Fibroblast of the aortic adventitia (primary cell): ENCODE measurements around the gene FCER1A. TPM values are rescaled to one million over a fixed set of nuclear protein-coding genes. Genes with fewer than 3 reads are reported as not detected.

ENCODE experiments used
- DNase-seq: peaks from one replicate; pipeline ENCODE4 v3.0.0-alpha.2; 2010; ENCODE audit warnings: low read depth
- H3K4me3 ChIP-seq: 2 replicates; pipeline ENCODE4 v1.5.1; 2011; ENCODE audit warnings: low read depth, mild to moderate bottlenecking, control low read depth, low read length, moderate library complexity
- CTCF ChIP-seq: IDR thresholded peaks from 2 replicates; pipeline ENCODE4 v1.5.1; 2011; ENCODE audit warnings: mild to moderate bottlenecking, low read length, control low read depth, inconsistent platforms; ENCODE audit not compliant: insufficient read depth
- total RNA-seq: library from RNA; depleted of rRNA; stranded (reverse); fragments of >200 nt; gene quantifications from 2 replicates; pipeline ENCODE4 v1.2.3, GENCODE V29; 2012; ENCODE audit warnings: low replicate concordance

FCER1A gene
- total RNA-seq, 1 donor, result not detected

DNA sequence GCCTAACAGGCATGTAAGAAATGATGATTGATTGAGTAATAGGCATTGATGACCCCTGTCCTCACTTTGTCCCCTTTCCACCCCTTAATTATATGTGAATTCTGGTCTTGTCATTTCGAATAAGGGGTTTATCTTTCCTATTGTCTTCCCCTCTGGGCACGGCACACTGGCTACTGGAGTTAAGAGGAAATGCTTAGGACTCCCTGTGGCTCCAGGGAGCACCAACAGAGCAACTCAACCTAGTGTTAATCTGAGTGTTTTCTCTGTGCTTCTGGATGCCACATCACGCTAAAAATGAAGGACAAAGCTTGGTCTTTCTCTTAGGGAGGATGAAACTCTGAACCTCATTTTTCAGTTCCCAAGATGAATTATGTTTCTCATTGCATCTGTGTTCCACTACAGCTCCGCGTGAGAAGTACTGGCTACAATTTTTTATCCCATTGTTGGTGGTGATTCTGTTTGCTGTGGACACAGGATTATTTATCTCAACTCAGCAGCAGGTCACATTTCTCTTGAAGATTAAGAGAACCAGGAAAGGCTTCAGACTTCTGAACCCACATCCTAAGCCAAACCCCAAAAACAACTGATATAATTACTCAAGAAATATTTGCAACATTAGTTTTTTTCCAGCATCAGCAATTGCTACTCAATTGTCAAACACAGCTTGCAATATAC lies 5.3 kb downstream of the FCER1A start:
- DNase-seq, result no peak
- TF ChIP-seq CTCF, result no peak
- H3K4me3 ChIP-seq, result no peak overlapping the region

DNA sequence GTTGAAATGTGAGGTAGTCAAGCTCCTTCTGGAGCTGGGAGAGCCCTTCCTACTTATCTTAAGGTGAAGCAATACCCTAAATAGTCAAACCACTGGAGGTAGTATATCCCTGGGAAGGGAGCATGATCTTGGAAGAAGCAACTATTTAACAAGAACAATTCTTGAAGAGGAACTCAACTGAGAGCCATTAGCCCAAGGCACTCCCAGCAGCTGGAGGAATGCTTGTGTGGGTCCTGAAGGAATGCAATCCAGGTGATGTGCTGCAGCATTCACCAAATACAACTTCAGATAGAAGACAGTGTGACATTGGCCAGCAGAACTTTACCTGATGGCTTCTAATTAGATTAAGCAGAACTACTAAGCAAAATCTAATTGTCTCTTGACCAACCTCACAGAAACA lies 9.5 kb downstream of the FCER1A start:
- no peak for TF ChIP-seq CTCF
- H3K4me3 ChIP-seq, result no peak overlapping the region
- DNase-seq, result no peak

GRCh38 chr1:159315381-159315780 lies 13.2 kb downstream of the FCER1A start:
- TF ChIP-seq CTCF, result no peak
- H3K4me3 ChIP-seq, result no peak overlapping the region
- DNase-seq, result no peak

DNA sequence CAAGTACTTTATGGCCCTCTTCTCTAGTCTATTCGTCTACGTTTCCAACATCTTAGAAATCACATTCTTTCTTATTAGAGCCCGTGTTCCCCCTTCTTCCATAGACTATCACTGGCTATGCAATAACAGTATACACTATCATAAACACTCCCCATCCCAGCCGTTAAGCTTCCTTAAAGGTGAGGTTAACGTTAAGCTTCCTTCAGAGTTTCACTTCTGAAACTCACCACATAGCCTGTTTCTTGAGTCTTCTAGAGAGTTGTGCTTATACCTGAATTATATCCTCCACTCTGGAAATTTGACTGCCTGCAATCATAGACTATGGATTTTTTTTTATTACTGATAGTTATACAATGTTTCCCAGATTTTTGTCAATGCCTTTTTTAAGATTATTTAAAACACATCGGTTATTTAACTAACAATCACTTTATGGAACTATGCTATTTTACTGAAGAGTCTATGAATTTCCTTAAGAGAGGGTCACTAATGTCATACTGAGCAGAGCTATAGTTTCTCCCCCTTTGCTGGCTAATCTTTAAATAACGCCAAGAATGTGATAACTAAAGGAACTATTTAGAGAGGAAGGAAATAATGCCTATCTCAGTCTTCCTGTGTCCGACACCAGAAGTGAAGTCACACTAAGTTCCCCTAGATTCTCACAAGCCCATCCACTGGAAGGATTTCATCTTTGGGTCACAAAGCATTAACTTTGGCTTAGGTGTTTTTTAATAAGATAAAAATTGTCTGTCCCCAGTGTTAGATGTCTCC lies 16.8 kb downstream of the FCER1A start:
- no peak for TF ChIP-seq CTCF
- no peak overlapping the region for H3K4me3 ChIP-seq

GRCh38 chr1:159334797-159335196 lies 32.7 kb downstream of the FCER1A start:
- H3K4me3 ChIP-seq, result no peak overlapping the region
- no peak for DNase-seq
- no peak for TF ChIP-seq CTCF

More for the DNA sequence above, 16.8 kb downstream of the FCER1A start:
- DNase-seq, result no peak

- H3K4me3 ChIP-seq, result no peak overlapping the region
- TF ChIP-seq CTCF, result no peak
- no peak for DNase-seq
Measured at GRCh38 chr1:159338018-159338417, 35.9 kb downstream of the FCER1A start.
